ENCODE results near the gene NNT.
"Not testable (repeated sequence)": the region's sequence is repeated elsewhere in the genome, so short reads cannot be mapped to it uniquely, and the experiment has no call there.

Gene NNT

DNA sequence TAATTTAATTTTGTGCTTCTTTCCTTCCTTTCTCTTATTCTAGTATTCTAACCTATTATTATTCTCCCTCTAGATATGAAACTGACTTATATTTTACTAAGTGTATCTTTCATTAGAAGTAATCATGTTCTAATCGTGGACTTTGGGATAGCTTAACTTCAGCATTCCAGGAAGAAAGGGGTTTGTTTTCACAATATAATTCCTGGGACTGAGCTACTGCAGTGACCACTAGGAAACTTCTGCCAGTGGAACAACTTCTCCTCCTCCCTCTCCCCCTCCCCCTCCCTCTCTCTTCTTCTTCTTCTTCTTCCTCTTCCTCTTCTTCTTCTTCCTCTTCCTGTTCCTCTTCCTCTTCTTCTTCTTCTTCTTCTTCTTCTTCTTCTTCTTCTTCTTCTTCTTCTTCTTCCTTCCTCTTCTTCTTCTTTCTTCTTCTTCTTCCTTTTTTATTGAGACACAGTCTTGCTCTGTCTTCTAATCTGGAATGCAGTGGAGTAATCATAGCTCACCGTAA lies 127.9 kb downstream of the NNT start:
- DNase-seq: no peak

- no peak for DNase-seq
Observed at GRCh38 chr5:43731573-43731972, 128.6 kb downstream of the NNT start.

DNA sequence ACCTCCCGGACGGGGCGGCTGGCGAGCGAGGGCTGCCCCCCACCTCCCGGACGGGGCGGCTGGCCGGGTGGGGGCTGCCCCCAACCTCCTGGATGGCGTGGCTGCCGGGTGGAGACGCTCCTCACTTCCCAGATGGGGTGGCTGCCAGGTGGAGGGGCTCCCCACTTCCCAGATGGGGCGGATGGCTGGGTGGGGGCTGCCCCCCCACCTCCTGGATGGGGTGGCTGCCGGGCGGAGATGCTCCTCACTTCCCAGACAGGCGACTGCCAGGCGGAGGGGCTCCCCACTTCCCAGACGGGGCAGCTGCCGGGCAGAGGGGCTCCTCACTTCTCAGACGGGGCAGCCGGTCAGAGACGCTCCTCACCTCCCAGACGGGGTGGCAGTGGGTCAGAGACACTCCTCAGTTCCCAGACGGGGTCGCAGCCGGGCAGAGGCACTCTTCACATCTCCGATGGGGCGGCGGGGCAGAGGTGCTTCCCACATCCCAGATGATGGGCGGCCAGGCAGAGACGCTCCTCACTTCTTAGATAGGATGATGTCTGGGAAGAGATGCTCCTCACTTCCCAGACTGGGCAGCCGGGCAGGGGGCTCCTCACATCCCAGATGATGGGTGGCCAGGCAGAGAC lies 143.1 kb downstream of the NNT start:
- DNase-seq: not testable (repeated sequence)

GRCh38 chr5:43750809-43751208 lies 147.8 kb downstream of the NNT start:
- DNase-seq: no peak

DNA sequence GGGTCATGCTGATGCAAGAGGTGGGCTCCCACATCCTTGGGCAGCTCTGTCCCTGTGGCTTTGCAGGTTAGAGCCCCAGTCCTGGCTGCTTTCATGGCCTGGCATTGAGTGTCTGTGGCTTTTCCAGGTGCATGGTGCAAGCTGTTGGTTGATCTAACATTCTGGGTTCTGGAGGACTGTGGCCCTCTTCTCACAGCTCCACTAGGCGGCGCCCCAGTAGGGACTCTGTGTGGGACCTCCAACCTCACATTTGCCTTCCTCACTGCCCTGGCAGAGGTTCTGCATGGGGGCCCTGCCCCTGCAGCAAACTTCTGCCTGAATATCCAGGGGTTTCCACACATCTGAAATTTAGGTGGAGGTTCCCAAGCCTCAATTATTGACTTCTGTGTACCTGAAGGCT lies 150.1 kb downstream of the NNT start:
- DNase-seq: no peak
